ENCODE data around the gene CAPN15. TPM values are rescaled to one million over a fixed set of nuclear protein-coding genes. Genes with fewer than 3 reads are reported as not detected.
A peak's percentile ranks its signal among the peaks of the same experiment; 100 is the strongest.

CAPN15 gene
- total RNA-seq, 2 donors from 2014 or later, result 55.3 to 76.1 TPM

- no peaks in the 10 kb centered on the region for H3K9me3 ChIP-seq (ENCODE audit: control insufficient read depth, low read length)
- 18 to 40% methylated on average over 11 to 14 of the region's 14 CpGs for WGBS, 2 experiments (ENCODE audit: insufficient coverage in 1 of 2, insufficient read length in 1 of 2)
- H3K9me3 Mint-ChIP-seq, result no peaks in the 10 kb centered on the region
- H3K4me3 Mint-ChIP-seq, result peak overlapping the region; percentile 34
- H3K36me3 ChIP-seq (ENCODE audit: control insufficient read depth, insufficient read depth, low read length), result peaks cover 26% of the 10 kb centered on the region
- H3K4me3 ChIP-seq (ENCODE audit: low read length), result no peak overlapping the region
- no peak for TF ChIP-seq CTCF (conservative IDR thresholded peaks at IDR 0.05)
- no peaks in the 10 kb centered on the region for H3K27me3 ChIP-seq (ENCODE audit: control insufficient read depth, insufficient read depth, low read length, poor library complexity, severe bottlenecking)
- H3K27ac Mint-ChIP-seq, result peak overlapping the region; percentile 97
- H3K4me1 Mint-ChIP-seq, result peaks cover 28% of the 10 kb centered on the region
- H3K27ac ChIP-seq (ENCODE audit: low read depth, low read length), result peak overlapping the region; percentile 67
- peaks cover 21% of the 10 kb centered on the region for H3K4me1 ChIP-seq (ENCODE audit: control insufficient read depth, insufficient read depth, low read length)
- H3K36me3 Mint-ChIP-seq (ENCODE audit: low read depth), result peaks cover 28% of the 10 kb centered on the region
- peak; percentile 92 for DNase-seq
- H3K27me3 Mint-ChIP-seq (ENCODE audit: insufficient read depth), result no peaks in the 10 kb centered on the region
- peak overlapping the region; percentile 54 for H3K9ac ChIP-seq (ENCODE audit: extremely low read depth, low read length, poor library complexity, severe bottlenecking)
These were observed 44.0 kb upstream of the CAPN15 start for GRCh38 chr16:483341-484075.

- no peak for DNase-seq
- Histone ChIP-seq H3K27ac (ENCODE audit: low read depth, low read length) (no peak overlapping the region), H3K9me3 (ENCODE audit: control insufficient read depth, low read length) (no peaks in the 10 kb centered on the region), H3K9ac (ENCODE audit: extremely low read depth, low read length, poor library complexity, severe bottlenecking) (no peak overlapping the region), H3K36me3 (ENCODE audit: control insufficient read depth, insufficient read depth, low read length) (peaks cover 59% of the 10 kb centered on the region), H3K27me3 (ENCODE audit: control insufficient read depth, insufficient read depth, low read length, poor library complexity, severe bottlenecking) (no peaks in the 10 kb centered on the region), H3K4me1 (ENCODE audit: control insufficient read depth, insufficient read depth, low read length) (peaks cover 16% of the 10 kb centered on the region), H3K4me3 (ENCODE audit: low read length) (no peak overlapping the region)
- WGBS, 2 experiments (ENCODE audit: insufficient coverage in 1 of 2, insufficient read length in 1 of 2), result 96 to 100% methylated on average over 7 to 16 of the region's 16 CpGs
- H3K27ac Mint-ChIP-seq, result no peak overlapping the region
- no peak overlapping the region for H3K4me3 Mint-ChIP-seq
- no peaks in the 10 kb centered on the region for H3K9me3 Mint-ChIP-seq
- peaks cover 57% of the 10 kb centered on the region for H3K36me3 Mint-ChIP-seq (ENCODE audit: low read depth)
- TF ChIP-seq CTCF (conservative IDR thresholded peaks at IDR 0.05), result no peak
- H3K4me1 Mint-ChIP-seq, result peaks cover 15% of the 10 kb centered on the region
- H3K27me3 Mint-ChIP-seq (ENCODE audit: insufficient read depth), result no peaks in the 10 kb centered on the region
These were observed 37.9 kb upstream of the CAPN15 start for GRCh38 chr16:489606-490005.

- peaks cover 49% of the 10 kb centered on the region for H3K36me3 ChIP-seq (ENCODE audit: control insufficient read depth, insufficient read depth, low read length)
- no peak for TF ChIP-seq CTCF (conservative IDR thresholded peaks at IDR 0.05)
- H3K9me3 Mint-ChIP-seq, result peaks cover 3% of the 10 kb centered on the region
- no peak overlapping the region for H3K27ac ChIP-seq (ENCODE audit: low read depth, low read length)
- H3K4me3 Mint-ChIP-seq, result no peak overlapping the region
- H3K27me3 ChIP-seq (ENCODE audit: control insufficient read depth, insufficient read depth, low read length, poor library complexity, severe bottlenecking), result no peaks in the 10 kb centered on the region
- H3K36me3 Mint-ChIP-seq (ENCODE audit: low read depth), result peaks cover 57% of the 10 kb centered on the region
- H3K4me3 ChIP-seq (ENCODE audit: low read length), result no peak overlapping the region
- H3K9me3 ChIP-seq (ENCODE audit: control insufficient read depth, low read length), result no peaks in the 10 kb centered on the region
- WGBS, 2 experiments (ENCODE audit: insufficient coverage in 1 of 2, insufficient read length in 1 of 2), result 86 to 87% methylated on average over 8 to 10 of the region's 10 CpGs
- H3K9ac ChIP-seq (ENCODE audit: extremely low read depth, low read length, poor library complexity, severe bottlenecking), result no peak overlapping the region
- DNase-seq, result no peak
- H3K27ac Mint-ChIP-seq, result no peak overlapping the region
- H3K4me1 ChIP-seq (ENCODE audit: control insufficient read depth, insufficient read depth, low read length), result peaks cover 15% of the 10 kb centered on the region
- peaks cover 10% of the 10 kb centered on the region for H3K4me1 Mint-ChIP-seq
- H3K27me3 Mint-ChIP-seq (ENCODE audit: insufficient read depth), result no peaks in the 10 kb centered on the region
These were observed 36.7 kb upstream of the CAPN15 start for GRCh38 chr16:490768-491167.

All from endodermal cell (in vitro differentiated cells).